Aortic smooth muscle cell (primary cell): ENCODE data around the gene ADAP2. TPM values are rescaled to one million over a fixed set of nuclear protein-coding genes. Genes with fewer than 3 reads are reported as not detected.

Experiments
- total RNA-seq: library from RNA; depleted of rRNA; stranded (reverse); fragments of >200 nt; gene quantifications from 2 replicates; pipeline ENCODE4 v1.2.3, GENCODE V29; 2014

Gene ADAP2
- total RNA-seq: 0.79 and 1.3 TPM in 2 replicates

GRCh38 chr17:30921544-30922196, at the start of gene ADAP2:
Gene ADAP2 (plus strand): TSS chr17:30921945. CDS start chr17:30922015, 70 bp downstream.

GRCh38 chr17:30906101-30906911, 15.4 kb upstream of the ADAP2 start, which contains the start of gene TEFM:
Gene TEFM (minus strand): TSS chr17:30906238. CDS start chr17:30906198, 40 bp downstream.

GRCh38 chr17:30970831-30971567, 49.3 kb downstream of the ADAP2 start, which contains the start of gene RNF135:
Gene RNF135 (plus strand): TSS chr17:30971039. CDS start chr17:30971074, 35 bp downstream.

Other genes starting within 250 kb of the ADAP2 start
- gene CRLF3, start 97.3 kb upstream of the ADAP2 start, total RNA-seq: 11.0 and 13.3 TPM in 2 replicates
- gene ATAD5, start 90.0 kb upstream of the ADAP2 start, total RNA-seq: 1.4 and 2.5 TPM in 2 replicates
- 10.2 and 14.6 TPM in 2 replicates for gene TEFM, start 15.7 kb upstream of the ADAP2 start, total RNA-seq
- 7.4 and 7.6 TPM in 2 replicates for gene RNF135, start 49.1 kb downstream of the ADAP2 start, total RNA-seq
- gene NF1, start 173.0 kb downstream of the ADAP2 start, total RNA-seq: 44.3 and 56.8 TPM in 2 replicates